HepG2 (cell line): Measurements from ENCODE around the gene ZBTB2. TPM values are rescaled to one million over a fixed set of nuclear protein-coding genes. Genes with fewer than 3 reads are reported as not detected.
A peak's percentile ranks its signal among the peaks of the same experiment; 100 is the strongest.

Source experiments
- ATAC-seq: fragments of 200-7000 bp; cut with Tn5 transposase; 3 replicates; pipeline ENCODE4 v1.9.1; 2020; ENCODE audit warnings: mild to moderate bottlenecking, moderate library complexity
- BruUV-seq: library from RNA; stranded (reverse); fragments of 400-500 nt; replicated peaks from 2 replicates; lab custom pipeline; 2021; lab: Mats Ljungman, UMichigan
- CTCF ChIA-PET: fragments of 300-600 bp; formaldehyde crosslinking; extraction: SDS; loops from one replicate; lab custom pipeline; 2021; ENCODE audit warnings: low total read pairs, inconsistent platforms, low intra/inter-chr PET ratio; lab: Yijun Ruan, JAX
- POLR2A ChIA-PET: fragments of 350-600 bp; sonication (Branson Sonifier 250); formaldehyde crosslinking; loops from one replicate; lab custom pipeline; 2020; ENCODE audit warnings: antibody characterized with exemption, inconsistent platforms; lab: Yijun Ruan, JAX
- DNase-seq: peaks from one replicate; pipeline ENCODE4 v3.0.0-alpha.2; 2015; ENCODE audit warnings: low spot score
- FAIRE-seq: peaks from 3 replicates; lab custom pipeline; 2011; peaks lifted over from hg19 to GRCh38; lab: Jason Lieb, UNC
- H2AFZ ChIP-seq: one replicate; pipeline ENCODE4 v1.6.1; 2011; ENCODE audit warnings: low read length, inconsistent platforms
- H3K27ac ChIP-seq: fragments of 300-600 bp; 3 replicates; pipeline ENCODE4 v1.8.0; 2011; ENCODE audit warnings: mixed run types, mild to moderate bottlenecking, mixed read lengths, low read length, inconsistent platforms; ENCODE audit not compliant: insufficient read depth; ENCODE audit errors: extremely low read length
- H3K27me3 ChIP-seq, 2 experiments: fragments of 200-600 bp in 1 of 2; 2 replicates in 1 of 2; 3 replicates in 1 of 2; pipeline versions ENCODE4 v1.6.0 to v1.8.0; 2011; ENCODE audit warnings: low read length in 2 of 2, mild to moderate bottlenecking in 2 of 2, moderate library complexity in 2 of 2, inconsistent platforms in 1 of 2; ENCODE audit not compliant: insufficient read depth in 2 of 2, control insufficient read depth in 1 of 2
- H3K36me3 ChIP-seq, 2 experiments: fragments of 200-600 bp in 1 of 2; replicated peaks in 1 of 2; 2 replicates in 1 of 2; 3 replicates in 1 of 2; pipeline versions ENCODE4 v1.5.1 to v1.8.0; 2011; ENCODE audit warnings: low read length in 2 of 2, inconsistent platforms in 1 of 2; ENCODE audit not compliant: insufficient read depth in 2 of 2, control insufficient read depth in 1 of 2
- H3K4me1 ChIP-seq: 2 replicates; pipeline ENCODE4 v1.5.1; 2012; ENCODE audit warnings: low read length, inconsistent platforms; ENCODE audit not compliant: insufficient read depth
- H3K4me2 ChIP-seq: 2 replicates; pipeline ENCODE4 v1.6.0; 2011; ENCODE audit warnings: low read depth, low read length, inconsistent platforms
- H3K4me3 ChIP-seq, 3 experiments: fragments of 200-600 bp in 1 of 3; sonication (generic), shearing (Covaris generic) in 1 of 3; replicated peaks in 1 of 3; 2 replicates each; pipeline ENCODE4 v1.5.1; 2011 to 2016; ENCODE audit warnings: low read length in 3 of 3, inconsistent platforms in 2 of 3, low read depth in 2 of 3, mild to moderate bottlenecking in 2 of 3, control low read depth in 1 of 3, mixed read lengths in 1 of 3; ENCODE audit not compliant: insufficient read depth in 1 of 3
- H3K79me2 ChIP-seq: one replicate; pipeline ENCODE4 v1.6.1; 2011; ENCODE audit warnings: low read length, inconsistent platforms; ENCODE audit not compliant: insufficient read depth
- H3K9ac ChIP-seq: 2 replicates; pipeline ENCODE4 v1.6.0; 2011; ENCODE audit warnings: mild to moderate bottlenecking, low read depth, low read length, inconsistent platforms; ENCODE audit not compliant: insufficient read depth
- H3K9me3 ChIP-seq: 2 replicates; pipeline ENCODE4 v1.5.1; 2012; ENCODE audit warnings: mild to moderate bottlenecking, low read length
- H4K20me1 ChIP-seq: 2 replicates; pipeline ENCODE4 v1.6.0; 2011; ENCODE audit warnings: inconsistent platforms, mild to moderate bottlenecking, low read length, moderate library complexity; ENCODE audit not compliant: insufficient read depth
- FOXK2 ChIP-seq: fragments of 450-650 bp; IDR thresholded peaks from 2 replicates; pipeline ENCODE4 v1.6.1; 2016
- HIVEP1 ChIP-seq: sonication (generic); formaldehyde crosslinking; IDR thresholded peaks from 2 replicates; pipeline ENCODE4 v1.4.0; 2020; ENCODE audit warnings: mild to moderate bottlenecking, missing genetic modification reagents
- KLF11 ChIP-seq: IDR thresholded peaks from 2 replicates; pipeline ENCODE4 v1.6.1; 2016; ENCODE audit warnings: missing compliant biosample characterization
- NONO ChIP-seq, 2 experiments: fragments of 450-650 bp in 1 of 2; sonication (generic) in 1 of 2; formaldehyde crosslinking in 1 of 2; IDR thresholded peaks in 1 of 2; conservative IDR thresholded peaks in 1 of 2; 2 replicates each; pipeline versions ENCODE4 v1.6.1 to v1.8.0; 2017 to 2022; ENCODE audit warnings: mild to moderate bottlenecking in 1 of 2, missing genetic modification reagents in 1 of 2, moderate library complexity in 1 of 2
- NR2F2 ChIP-seq: IDR thresholded peaks from 2 replicates; pipeline ENCODE4 v1.6.1; 2012; ENCODE audit warnings: low read depth, inconsistent platforms, borderline replicate concordance
- PAX8 ChIP-seq: sonication (generic); formaldehyde crosslinking; IDR thresholded peaks from 2 replicates; pipeline ENCODE4 v1.8.0; 2022; ENCODE audit warnings: mild to moderate bottlenecking, missing genetic modification reagents, borderline replicate concordance
- YEATS4 ChIP-seq: sonication (generic); formaldehyde crosslinking; IDR thresholded peaks from 2 replicates; pipeline ENCODE4 v1.4.0; 2020; ENCODE audit warnings: missing genetic modification reagents, borderline replicate concordance
- WGBS: methylation state at CpG from one replicate; pipeline ENCODE4 v1.1.6; 2017; ENCODE audit warnings: low lambda C conversion rate; 5-methylcytosine and 5-hydroxymethylcytosine counted together
- in situ Hi-C: cut with HindIII; loops from 2 replicates; pipeline ENCODE4 v1.10.0; 2017; ENCODE audit warnings: low pct_unique_long_range_greater_than_20kb; ENCODE audit not compliant: extremely low pct_ligation_motif_present
- intact Hi-C: fragments of 100-400 bp; cut with micrococcal nuclease; formaldehyde crosslinking; loops from one replicate; pipeline ENCODE4 v1.10.0; 2022; ENCODE audit not compliant: unreplicated experiment
- polyA plus RNA-seq, 8 experiments: library from polyadenylated mRNA; depleted of rRNA in 3 of 8; stranded (reverse) in 7 of 8; unstranded in 1 of 8; fragments of >200 nt; fragmentation: Illumina TruSeq in 4 of 8; extraction: Trizol in 4 of 8; gene quantifications; 2 replicates each; pipeline versions ENCODE4 v1.2.1 to v1.2.3, GENCODE V29; 2011 to 2016; ENCODE audit warnings: low read depth in 4 of 8, missing spikeins in 1 of 8, mixed read lengths in 1 of 8; ENCODE audit not compliant: insufficient read depth in 1 of 8
- total RNA-seq, 5 experiments: library from RNA; depleted of rRNA; stranded (reverse); fragments of >200 nt; fragmentation: Illumina TruSeq; extraction: Trizol; gene quantifications; 2 replicates each; pipeline ENCODE4 v1.2.3, GENCODE V29; 2016; ENCODE audit warnings: low read depth in 1 of 5
- TF ChIP-seq, protein P1 (sequence below): sonication (generic); formaldehyde crosslinking; IDR thresholded peaks from 2 replicates; pipeline ENCODE4 v1.4.0; 2020; ENCODE audit warnings: missing genetic modification reagents

The ZBTB2 gene
- total and polyA plus RNA-seq, 2 of the 13 experiments (the other 11 are each of a cell fraction or from before 2014, with no cell fraction given): 15.4 to 22.8 TPM

DNA sequence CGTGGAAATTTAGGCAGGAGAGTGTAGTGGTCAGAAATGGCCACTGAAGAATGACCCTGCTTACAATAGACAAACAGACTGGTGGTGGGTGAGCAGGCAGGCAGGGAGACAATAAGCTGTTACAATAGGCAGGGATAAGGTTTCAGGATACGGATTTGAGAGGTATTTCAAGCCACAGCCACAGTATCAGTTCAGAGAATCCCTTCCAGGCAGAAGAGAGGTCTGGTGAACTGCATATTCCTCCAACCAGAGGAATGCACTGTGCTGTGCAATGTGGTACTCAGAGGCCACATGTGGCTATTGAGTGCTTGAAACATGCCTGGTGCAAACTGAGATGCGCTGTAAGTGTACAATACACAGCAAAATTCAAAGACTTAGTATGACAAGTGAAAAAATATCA, 40.0 kb upstream of the ZBTB2 start:
- Histone ChIP-seq H3K4me2 (no peak overlapping the region), H3K79me2 (peaks cover 16% of the 10 kb centered on the region), H4K20me1 (no peaks in the 10 kb centered on the region), H3K36me3 (peaks cover 21 to 72% of the 10 kb centered on the region in 2 experiments), H3K9ac (no peak overlapping the region), H3K27me3 (no peaks in the 10 kb centered on the region), H3K27ac (no peak overlapping the region), H2AFZ (no peak overlapping the region), H3K4me3 (no peak overlapping the region), H3K4me1 (peaks cover 7% of the 10 kb centered on the region), H3K9me3 (no peaks in the 10 kb centered on the region)
- BruUV-seq: no TSS peak
- TF ChIP-seq, protein P1, sequence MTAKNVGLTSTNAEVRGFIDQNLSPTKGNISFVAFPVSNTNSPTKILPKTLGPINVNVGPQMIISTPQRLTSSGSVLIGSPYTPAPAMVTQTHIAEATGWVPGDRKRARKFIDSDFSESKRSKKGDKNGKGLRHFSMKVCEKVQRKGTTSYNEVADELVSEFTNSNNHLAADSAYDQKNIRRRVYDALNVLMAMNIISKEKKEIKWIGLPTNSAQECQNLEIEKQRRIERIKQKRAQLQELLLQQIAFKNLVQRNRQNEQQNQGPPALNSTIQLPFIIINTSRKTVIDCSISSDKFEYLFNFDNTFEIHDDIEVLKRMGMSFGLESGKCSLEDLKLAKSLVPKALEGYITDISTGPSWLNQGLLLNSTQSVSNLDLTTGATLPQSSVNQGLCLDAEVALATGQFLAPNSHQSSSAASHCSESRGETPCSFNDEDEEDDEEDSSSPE (CRISPR knock-in tag): no peak
- no peak for TF ChIP-seq HIVEP1 (CRISPR knock-in tag)
- TF ChIP-seq NONO (IDR thresholded peaks at IDR 0.05): no peak
- TF ChIP-seq NONO (CRISPR knock-in tag; conservative IDR thresholded peaks at IDR 0.05): no peak
- TF ChIP-seq NR2F2: no peak
- no peak for TF ChIP-seq KLF11 (CRISPR knock-in tag)
- TF ChIP-seq FOXK2: no peak
- TF ChIP-seq YEATS4 (CRISPR knock-in tag): no peak
- TF ChIP-seq PAX8 (CRISPR knock-in tag): no peak
- ATAC-seq (peak; percentile 52), FAIRE-seq (no peak), DNase-seq (no peak)
- intact Hi-C loops: loop anchor here (1.0 kb wide), 1 partner anchor 45 kb away; no protein-coding TSS in a partner anchor
- ChIA-PET CTCF (interaction anchor here (1.9 kb wide), 1 partner anchor 45 kb away, joined by 5 read pairs; no protein-coding TSS in a partner anchor), POLR2A (no interaction called here)
- 93% methylated on average over 3 of the region's 3 CpGs for WGBS
- in situ Hi-C loops: no loop called here
